Ovary (tissue), 9 donors: ENCODE measurements around the gene DISP1. TPM values are rescaled to one million over a fixed set of nuclear protein-coding genes. Genes with fewer than 3 reads are reported as not detected.

ENCODE experiments used
- DNase-seq, 5 donors: peaks; one replicate each; pipeline ENCODE4 v3.0.0-alpha.2; 2019 to 2020
- H3K27ac ChIP-seq, 2 donors: fragments of 200-600 bp; one replicate each; pipeline versions ENCODE4 v1.5.1 to v1.8.0; 2019 to 2022
- H3K27me3 ChIP-seq: fragments of 200-600 bp; one replicate; pipeline ENCODE4 v1.8.0; 2022
- H3K36me3 ChIP-seq: fragments of 200-600 bp; sonication (generic); one replicate; pipeline ENCODE4 v1.5.1; 2019
- H3K4me1 ChIP-seq: one replicate; pipeline ENCODE4 v1.8.1; 2013; ENCODE audit warnings: mild to moderate bottlenecking, moderate library complexity; ENCODE audit not compliant: insufficient read depth
- H3K4me3 ChIP-seq: fragments of 200-600 bp; sonication (generic); one replicate; pipeline ENCODE4 v1.5.1; 2017
- H3K9me3 ChIP-seq, 2 donors: fragments of 200-600 bp in 1 of 2; sonication (generic) in 1 of 2; one replicate each; pipeline versions ENCODE4 v1.5.1 to v1.8.1; 2013 to 2019; ENCODE audit warnings: mild to moderate bottlenecking in 1 of 2, moderate library complexity in 1 of 2
- CTCF ChIP-seq, 3 donors: fragments of 450-650 bp in 2 of 3; fragments of 200-600 bp in 1 of 3; IDR thresholded peaks; one replicate each; pipeline versions ENCODE4 v1.5.1 to v1.8.0; 2016 to 2022; ENCODE audit warnings: antibody characterized with exemption in 3 of 3, mild to moderate bottlenecking in 1 of 3
- EP300 ChIP-seq: sonication (generic); formaldehyde crosslinking; IDR thresholded peaks from one replicate; pipeline ENCODE4 v1.6.1; 2017; ENCODE audit warnings: antibody characterized with exemption
- POLR2A ChIP-seq: fragments of 450-650 bp; IDR thresholded peaks from one replicate; pipeline ENCODE4 v1.6.1; 2017; ENCODE audit warnings: antibody characterized with exemption, mild to moderate bottlenecking, moderate library complexity
- WGBS, 3 donors: extraction: QIAGEN DNeasy Blood & Tissue Kit in 1 of 3; methylation state at CpG; one replicate each; pipeline versions ENCODE4 v1.1.5 to v1.1.7; 2013 to 2017; 5-methylcytosine and 5-hydroxymethylcytosine counted together
- intact Hi-C, 4 donors: fragments of 100-400 bp; cut with DNase I; formaldehyde crosslinking; loops; one replicate each; pipeline versions ENCODE4 v1.11.0 to v1.15.1; 2022 to 2023
- polyA plus RNA-seq, 2 donors: library from polyadenylated mRNA; stranded (reverse); fragments of 200-250 nt in 1 of 2; fragments of 350-450 nt in 1 of 2; fragmentation: Illumina TruSeq in 1 of 2; extraction: RNeasy Lipid Tissue Mini Kit (QIAGEN cat#74804) in 1 of 2; gene quantifications; one replicate each; pipeline ENCODE4 v1.2.3, GENCODE V29; 2013 to 2014
- total RNA-seq, 7 donors: library from RNA; depleted of rRNA in 2 of 7; stranded (reverse); fragments of >200 nt in 2 of 7; fragmentation: NEBNext Ultra II Directional in 3 of 7; extraction: Animal tissue kit (Norgen Biotek cat#: 25700) in 3 of 7; gene quantifications; one replicate each; pipeline versions ENCODE4 v1.1.0 to v1.2.4, GENCODE V29; 2016 to 2023
- donor health status: DM: no; HTN: no; CAD: no; lungs with moderate emphysema.
- donor health status: DM: no; HTN: no; CAD: no.
- donor health status: Bipolar disorder and iron deficiency.
- donor health status: DM: yes; HTN: yes; CAD: no.
- donor health status: DM: no; HTN: no; CAD: no.
- donor health status: DM: yes; HTN: yes; CAD: no.

Gene DISP1
- total and polyA plus RNA-seq, 9 donors, result 3.7 to 12.5 (median 6.7) TPM

GRCh38 chr1:222786121-222786520 is 28.7 kb upstream of the DISP1 start:
- no peaks in the 10 kb centered on the region for H3K4me1 ChIP-seq
- no peaks in the 10 kb centered on the region for H3K36me3 ChIP-seq
- WGBS, 3 donors, result 16 to 19% (median 19%) methylated on average over 1 of the region's 1 CpG
- no peaks in the 10 kb centered on the region for H3K9me3 ChIP-seq
- no peak overlapping the region for H3K27ac ChIP-seq
- H3K27me3 ChIP-seq, result no peaks in the 10 kb centered on the region
- no peak overlapping the region for H3K4me3 ChIP-seq
- DNase-seq, result no peak
- no peak for TF ChIP-seq POLR2A
- TF ChIP-seq EP300, result no peak
- no peak for TF ChIP-seq CTCF (IDR thresholded peaks at IDR 0.05)
- intact Hi-C loops, result no loop called here

GRCh38 chr1:222787729-222788128 is 27.1 kb upstream of the DISP1 start:
- intact Hi-C loops, result no loop called here
- no peak for DNase-seq
- Histone ChIP-seq H3K36me3 (no peaks in the 10 kb centered on the region), H3K4me1 (no peaks in the 10 kb centered on the region), H3K4me3 (no peak overlapping the region), H3K27me3 (no peaks in the 10 kb centered on the region), H3K27ac (no peak overlapping the region), H3K9me3 (no peaks in the 10 kb centered on the region)
- TF ChIP-seq CTCF (IDR thresholded peaks at IDR 0.05) (no peak), EP300 (no peak), POLR2A (no peak)
- 48 to 70% (median 60%) methylated on average over 4 of the region's 4 CpGs for WGBS, 3 donors

GRCh38 chr1:222788402-222789156 is 26.3 kb upstream of the DISP1 start:
- H3K36me3 ChIP-seq, result no peaks in the 10 kb centered on the region
- no peak overlapping the region for H3K4me3 ChIP-seq
- no peaks in the 10 kb centered on the region for H3K9me3 ChIP-seq
- TF ChIP-seq CTCF (IDR thresholded peaks at IDR 0.05) (no peak), EP300 (no peak), POLR2A (no peak)
- intact Hi-C loops, result no loop called here
- WGBS, 3 donors, result 81 to 87% (median 85%) methylated on average over 3 of the region's 3 CpGs
- no peak overlapping the region for H3K27ac ChIP-seq
- no peaks in the 10 kb centered on the region for H3K4me1 ChIP-seq
- DNase-seq, result no peak
- no peaks in the 10 kb centered on the region for H3K27me3 ChIP-seq

GRCh38 chr1:222790115-222790514 is 24.7 kb upstream of the DISP1 start:
- Histone ChIP-seq H3K4me3 (no peak overlapping the region), H3K4me1 (no peaks in the 10 kb centered on the region), H3K36me3 (no peaks in the 10 kb centered on the region), H3K27ac (no peak overlapping the region), H3K27me3 (no peaks in the 10 kb centered on the region), H3K9me3 (no peaks in the 10 kb centered on the region)
- intact Hi-C loops, result loop anchor here in 2 of 4 donors (5.0 to 10.0 kb wide), 2 partner anchors 292 to 895 kb away; no protein-coding TSS in a partner anchor
- DNase-seq, result no peak
- TF ChIP-seq EP300, result no peak
- TF ChIP-seq POLR2A, result no peak
- TF ChIP-seq CTCF (IDR thresholded peaks at IDR 0.05), result no peak
- 69 to 73% (median 70%) methylated on average over 2 of the region's 2 CpGs for WGBS, 3 donors
